CD4-positive, alpha-beta T cell treated with Interleukin-10 for 1 hour (primary cell): ENCODE data around the gene LRTM2.

Source experiments
- DNase-seq: peaks from one replicate; pipeline ENCODE4 v3.0.0-alpha.2; 2020

The LRTM2 gene

DNA sequence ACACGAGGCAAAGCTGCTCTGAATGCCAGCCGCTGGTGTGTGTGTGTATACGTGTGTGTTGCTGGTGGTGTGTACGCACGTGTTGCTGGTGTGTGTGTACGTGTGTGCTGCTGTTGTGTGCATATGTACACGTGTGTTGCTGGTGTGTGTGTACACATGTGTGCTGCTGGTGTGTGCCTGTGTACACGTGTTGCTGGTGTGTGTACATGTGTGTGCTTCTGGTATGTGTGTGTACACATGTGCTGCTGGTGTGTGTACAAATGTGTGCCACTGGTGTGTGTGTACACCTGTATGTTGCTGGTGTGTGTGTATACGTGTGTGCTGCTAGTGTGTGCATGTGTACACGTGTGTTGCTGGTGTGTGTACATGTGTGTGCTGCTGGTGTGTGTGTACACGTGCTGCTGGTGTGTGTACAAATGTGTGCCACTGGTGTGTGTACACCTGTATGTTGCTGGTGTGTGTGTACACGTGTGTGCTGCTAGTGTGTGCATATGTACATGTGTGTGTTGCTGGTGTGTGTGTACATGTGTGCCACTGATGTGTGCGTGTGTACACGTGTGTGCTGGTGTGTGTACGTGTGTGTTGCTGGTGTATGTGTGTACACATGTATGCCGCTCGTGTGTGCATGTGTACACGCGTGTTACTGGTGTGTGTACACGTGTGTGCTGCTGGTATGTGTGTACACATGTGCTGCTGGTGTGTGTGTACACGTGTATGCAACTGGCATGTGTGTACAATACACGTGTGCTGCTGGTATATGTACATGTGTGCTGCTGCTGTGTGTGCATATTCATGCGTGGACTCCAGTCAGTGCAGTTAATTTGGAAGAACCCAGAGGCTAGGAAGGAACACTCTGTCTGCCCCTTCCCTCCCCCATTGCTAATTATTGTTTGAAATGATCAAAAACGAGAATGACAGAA lies 50.9 kb downstream of the LRTM2 start:
- DNase-seq: no peak

DNA sequence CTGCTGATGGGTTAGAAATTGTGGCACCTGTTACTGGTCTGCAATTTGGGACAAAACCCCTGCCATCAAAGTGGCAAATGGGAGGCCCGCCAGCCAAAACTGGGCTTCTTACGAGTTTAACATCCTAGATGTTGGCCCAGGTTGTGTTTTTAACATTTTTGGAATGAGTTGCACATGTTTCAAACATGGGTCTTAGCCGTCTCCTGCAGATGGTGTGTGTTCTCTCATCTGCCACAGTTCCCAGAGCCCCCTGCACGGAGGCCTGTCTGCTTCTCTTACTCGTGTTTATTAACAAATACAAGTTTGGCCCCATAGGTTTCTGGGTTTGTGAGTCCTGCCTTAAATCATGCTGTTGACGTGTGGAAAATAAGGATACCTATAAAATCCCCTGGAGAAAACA lies 51.6 kb downstream of the LRTM2 start:
- no peak for DNase-seq

DNA sequence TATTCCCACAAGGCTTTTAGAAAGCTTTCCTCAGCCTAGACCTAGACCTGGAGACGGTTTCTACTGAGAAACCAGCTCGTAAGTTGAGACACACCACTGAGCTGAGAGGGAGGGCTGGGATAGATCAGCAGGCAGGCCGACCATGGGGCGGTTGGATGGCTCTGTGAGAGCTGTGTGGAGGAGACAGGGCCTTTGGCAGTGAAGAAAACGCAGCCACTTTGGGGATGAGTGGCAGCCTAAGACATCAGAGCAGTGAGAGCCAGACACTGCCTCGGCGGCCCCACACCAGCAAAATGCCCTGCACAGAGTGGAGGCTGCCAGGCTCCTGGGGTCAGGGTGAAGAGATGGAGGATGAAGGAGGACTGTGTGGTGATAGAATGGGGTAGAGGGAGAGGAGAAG lies 52.1 kb downstream of the LRTM2 start:
- no peak for DNase-seq

DNA sequence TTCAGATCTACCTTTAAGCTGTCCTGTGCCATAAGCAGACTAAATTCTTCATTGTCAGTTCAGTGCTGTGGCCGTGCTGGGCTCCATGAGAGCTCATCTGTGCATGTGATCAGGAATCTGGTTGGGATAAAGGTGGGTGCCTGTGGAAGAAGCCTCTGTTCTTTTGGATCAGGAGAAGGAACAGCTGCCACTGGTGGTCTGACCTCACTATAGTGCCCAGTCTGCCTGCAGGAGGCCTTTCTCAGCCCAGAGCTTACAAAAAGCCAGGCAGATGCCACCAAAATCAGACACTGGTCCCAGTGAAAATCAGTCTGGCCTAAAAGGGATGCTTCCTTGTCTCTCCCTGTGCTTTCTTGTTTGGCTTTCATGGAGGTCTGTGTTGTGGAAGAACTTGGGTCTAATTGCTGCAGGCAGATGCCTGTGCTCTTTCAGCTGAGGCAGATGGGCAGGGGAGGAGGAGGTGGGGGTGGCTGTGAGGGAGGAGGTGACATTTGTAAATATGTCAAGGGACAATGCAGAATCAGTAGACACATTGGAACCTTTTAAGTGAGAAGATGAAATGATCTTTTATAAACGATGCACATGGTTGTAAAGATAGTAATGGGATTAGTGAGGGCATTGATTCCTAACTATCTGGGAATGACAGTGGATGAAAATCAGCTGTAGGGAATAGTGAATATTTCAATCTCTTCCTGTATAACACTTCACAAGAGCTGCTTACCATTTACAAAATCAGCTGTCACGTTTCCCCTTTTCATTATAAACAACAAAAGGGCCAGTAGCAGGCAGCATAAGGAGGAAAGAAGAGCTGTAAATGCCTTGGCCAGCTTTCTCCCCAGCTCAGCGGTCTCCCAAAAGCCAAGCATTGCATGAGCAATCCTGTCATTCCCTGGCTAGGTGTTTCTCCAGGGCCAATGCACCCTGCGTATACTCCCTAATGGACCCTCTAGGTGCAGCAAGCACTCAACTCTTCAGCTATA lies 53.5 kb downstream of the LRTM2 start:
- no peak for DNase-seq

DNA sequence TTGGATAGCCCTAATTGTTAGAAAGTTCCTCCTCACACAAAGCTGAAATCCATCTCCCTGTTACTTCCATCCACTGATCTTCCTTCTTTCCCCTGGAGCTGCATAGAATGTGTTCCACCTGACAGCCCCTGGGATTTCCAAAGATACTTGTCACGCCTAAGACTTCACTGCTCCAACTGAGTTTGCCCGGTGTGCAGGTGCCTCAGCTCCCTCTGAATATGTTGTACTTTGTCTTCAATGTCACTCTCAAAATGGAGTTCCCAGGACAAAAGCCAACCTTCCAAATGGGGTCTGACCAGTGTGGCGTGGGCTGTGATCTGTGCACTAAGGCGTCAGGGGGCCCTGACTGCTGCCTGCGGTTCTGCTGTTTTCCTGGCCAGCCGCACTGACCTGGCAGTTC lies 55.2 kb downstream of the LRTM2 start:
- DNase-seq: no peak

DNA sequence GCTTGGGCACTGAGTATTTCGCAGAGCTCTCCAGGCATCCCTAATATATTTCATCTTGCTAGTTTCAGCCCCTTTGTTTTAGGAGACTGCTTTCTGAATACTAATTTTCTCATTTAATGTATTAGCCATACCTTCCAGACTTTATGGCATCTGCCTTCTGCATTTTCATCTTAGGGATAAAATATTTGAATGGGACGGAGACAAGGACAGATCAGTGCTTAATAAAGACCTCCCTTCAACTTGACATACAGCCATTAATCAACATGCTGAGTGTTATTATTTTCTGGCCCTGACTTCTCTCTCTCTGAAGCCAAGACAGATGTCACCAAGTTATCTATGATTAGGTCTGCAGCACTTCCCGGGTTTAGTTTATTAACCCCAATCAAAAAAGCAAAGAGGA lies 55.7 kb downstream of the LRTM2 start:
- DNase-seq: no peak

DNA sequence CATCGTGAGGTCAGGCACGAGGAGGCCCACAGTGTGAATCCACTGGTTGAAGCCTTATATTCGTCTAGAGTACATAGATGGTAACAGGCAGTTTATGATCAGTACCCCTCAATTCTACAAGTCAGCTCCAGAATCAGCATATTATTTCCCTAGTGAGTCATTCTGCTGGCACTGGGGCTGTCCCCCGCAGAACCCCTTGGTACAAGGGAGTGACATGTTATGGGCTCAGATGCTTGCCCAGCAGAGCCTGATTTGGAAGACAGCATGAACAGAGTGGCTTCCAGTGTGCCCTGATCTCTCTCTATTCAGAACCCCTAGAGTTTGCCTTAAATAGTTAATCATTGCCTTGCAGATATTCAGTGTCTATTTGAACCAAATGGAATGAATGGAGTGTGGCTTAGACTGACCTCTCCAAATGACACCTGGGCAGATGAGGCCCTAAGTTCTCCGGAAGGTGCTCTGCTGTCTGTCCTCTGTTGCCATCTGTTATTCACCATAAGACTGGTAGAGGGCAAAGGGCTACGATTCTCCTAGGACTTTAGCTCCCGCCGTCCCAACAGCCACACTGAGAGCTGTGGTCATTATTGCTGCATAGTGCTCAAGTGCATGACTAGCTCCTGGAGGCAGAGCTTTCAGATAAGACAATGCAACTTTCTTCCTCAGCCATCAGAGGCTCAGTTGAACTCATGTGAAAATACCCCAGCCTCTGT lies 57.0 kb downstream of the LRTM2 start:
- no peak for DNase-seq

DNA sequence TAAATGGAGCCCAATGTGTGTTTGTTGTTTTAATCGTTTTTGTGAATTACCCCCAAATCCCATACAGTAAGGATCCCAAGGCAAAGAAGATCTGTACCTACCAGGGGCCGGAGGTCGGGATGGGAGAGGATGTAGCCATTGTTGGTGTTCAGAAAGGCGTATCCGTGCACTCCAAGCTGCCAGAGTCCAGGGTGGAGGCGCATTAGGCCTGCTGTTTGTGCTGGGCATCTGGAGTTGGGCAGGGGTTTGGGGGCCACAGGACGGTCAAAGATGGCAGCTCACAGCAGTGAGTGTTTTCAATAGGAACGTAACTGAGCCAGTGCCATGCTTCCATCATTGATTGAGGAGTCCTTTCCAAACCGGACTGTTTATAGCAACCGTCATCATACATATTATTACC lies 57.8 kb downstream of the LRTM2 start:
- DNase-seq: no peak

DNA sequence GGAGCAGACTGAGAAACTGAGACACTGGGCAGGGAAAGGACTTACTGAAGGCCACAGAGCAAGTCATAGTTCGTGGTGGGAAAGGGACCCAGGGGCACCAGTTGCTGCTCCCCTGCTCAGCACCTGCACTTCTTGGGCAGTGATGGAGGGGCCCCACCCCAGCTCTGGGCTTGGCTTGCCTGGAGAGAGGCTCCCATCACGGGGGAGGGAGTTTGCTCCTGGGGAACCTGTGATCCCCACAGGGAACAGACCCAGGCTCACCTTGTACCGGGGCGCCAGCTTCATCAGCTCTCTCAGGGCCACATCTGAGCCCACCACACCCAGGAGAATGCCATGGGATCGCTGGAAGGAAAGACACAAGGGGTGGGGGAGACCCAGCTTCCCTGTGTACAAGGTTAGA lies 58.3 kb downstream of the LRTM2 start:
- DNase-seq: no peak

DNA sequence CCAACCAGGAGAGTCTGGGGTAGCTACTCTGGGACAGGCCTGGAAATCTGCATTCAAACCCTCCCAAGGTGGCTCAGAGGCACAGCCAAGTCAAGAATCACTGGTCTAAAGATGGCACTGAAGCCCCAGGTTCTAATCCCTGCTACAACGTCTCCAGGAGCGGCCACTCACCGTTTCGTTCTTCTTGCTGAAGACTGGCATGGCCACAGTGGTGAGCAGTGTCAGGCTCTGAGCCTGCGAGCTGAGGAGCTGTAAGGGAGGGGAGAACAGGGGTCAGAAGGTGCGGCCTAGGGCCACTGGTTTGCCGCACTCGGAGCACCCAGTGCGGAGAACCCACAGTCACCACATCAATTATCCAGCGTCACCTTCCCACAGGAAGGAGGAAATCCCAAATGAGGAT lies 59.3 kb downstream of the LRTM2 start:
- no peak for DNase-seq

DNA sequence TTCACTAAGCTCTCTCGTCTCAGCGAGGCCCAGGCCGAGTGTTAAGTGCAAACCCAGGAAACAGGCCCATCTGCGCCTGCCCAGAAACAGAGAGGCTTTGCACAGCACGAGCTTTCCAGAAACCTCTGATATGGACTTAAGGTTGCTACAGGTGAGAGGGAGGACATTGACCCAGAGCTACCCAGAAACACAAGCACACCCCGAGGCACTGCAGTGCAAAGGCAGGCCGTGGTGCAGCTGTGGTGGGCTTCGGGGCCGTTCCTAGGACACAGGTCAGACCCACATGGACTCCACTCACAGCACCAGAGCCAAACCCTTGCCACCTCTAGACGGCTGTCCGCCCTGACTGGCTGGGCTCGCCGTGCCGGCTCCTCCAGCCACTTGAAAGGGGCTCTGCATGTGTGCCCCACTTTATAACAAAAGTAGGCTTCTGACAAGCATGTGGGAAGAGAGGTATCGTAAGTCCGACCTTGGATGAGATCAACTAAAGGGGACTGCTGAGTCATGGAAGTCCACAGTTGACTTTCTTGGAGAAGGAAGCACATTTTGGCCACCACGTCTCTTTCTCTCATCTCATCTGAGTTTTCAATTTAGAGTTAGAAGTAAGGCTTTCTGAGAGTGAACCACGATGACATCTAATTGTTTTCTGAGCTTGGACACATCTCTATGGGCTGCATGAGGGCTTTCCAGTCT lies 59.9 kb downstream of the LRTM2 start:
- DNase-seq: no peak

DNA sequence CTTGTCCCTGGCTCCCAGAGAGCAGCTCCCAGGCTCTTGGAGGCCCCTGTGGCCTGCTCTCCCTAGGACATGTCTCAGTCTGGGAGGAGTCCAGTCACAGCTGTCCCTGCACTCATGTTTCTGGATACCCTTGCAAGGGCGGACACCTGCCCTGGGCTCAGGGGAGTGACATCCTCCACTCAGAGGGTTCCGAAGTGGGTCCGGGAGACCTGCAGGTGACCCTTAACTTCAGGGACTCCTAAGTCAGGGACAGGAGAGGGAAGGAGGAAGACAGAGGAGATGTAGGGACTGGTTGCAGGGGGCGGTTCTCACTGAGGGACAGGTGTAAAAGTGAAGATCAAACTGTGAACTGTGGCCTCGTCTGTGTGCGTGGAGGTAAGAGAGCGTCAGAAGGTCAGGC lies 60.5 kb downstream of the LRTM2 start:
- no peak for DNase-seq

DNA sequence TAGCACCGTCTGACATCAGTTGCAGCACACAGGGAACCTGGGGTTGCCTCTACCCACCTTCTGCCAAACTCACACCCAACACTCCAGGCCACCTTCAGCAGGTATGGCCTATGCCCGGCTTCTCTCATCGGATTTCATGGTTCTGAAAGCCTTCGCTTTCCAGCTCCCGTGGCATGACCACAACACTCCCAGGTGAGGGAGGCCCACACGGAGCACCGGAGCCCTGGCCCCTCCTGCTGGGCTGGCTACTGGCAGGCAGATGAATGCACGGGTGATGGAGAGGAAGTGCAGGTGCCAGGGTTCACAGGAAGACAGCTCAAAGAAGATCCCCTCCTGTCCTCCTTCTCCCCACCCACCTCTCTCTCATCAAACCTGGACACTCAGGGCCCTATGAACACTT lies 60.9 kb downstream of the LRTM2 start:
- DNase-seq: no peak

DNA sequence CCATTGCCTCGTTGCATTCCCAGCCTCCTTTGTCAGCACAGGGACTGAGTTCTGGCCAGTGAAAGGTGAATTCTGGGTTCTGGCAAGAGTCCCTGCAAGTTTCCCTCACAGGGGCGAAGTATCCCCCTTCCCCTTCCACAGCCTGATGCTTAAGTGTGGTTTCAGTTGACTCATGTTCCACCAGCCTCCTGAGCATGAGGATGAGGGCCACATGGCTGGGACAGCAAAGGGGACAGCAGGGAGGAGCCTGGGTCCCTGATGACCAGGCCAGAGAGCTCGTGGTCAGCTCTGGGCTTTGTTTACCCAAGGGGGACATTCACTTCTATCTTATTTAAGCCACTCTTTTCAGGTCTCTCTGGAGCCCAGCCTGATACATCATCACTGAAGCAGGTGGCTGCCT lies 61.6 kb downstream of the LRTM2 start:
- DNase-seq: no peak

DNA sequence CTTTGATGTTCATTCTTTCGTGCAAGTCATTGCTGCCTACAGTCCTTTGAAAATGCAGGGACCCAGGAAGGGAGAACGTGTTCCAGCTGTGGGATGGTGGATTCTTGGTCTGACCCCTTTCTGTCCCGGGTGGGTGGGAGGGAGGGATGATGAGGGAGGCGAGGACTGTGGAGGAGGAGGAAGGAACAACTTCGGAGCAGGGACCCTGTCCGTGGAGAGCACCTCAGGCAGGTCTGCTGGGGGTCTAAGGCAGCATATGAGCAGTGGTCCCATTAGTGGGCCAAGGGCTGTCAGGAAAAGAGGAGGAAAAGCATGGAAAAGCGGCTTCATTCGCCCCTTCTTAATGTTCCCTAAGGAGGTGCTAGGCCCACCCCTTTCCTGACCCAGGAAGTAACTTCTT lies 62.0 kb downstream of the LRTM2 start:
- no peak for DNase-seq

DNA sequence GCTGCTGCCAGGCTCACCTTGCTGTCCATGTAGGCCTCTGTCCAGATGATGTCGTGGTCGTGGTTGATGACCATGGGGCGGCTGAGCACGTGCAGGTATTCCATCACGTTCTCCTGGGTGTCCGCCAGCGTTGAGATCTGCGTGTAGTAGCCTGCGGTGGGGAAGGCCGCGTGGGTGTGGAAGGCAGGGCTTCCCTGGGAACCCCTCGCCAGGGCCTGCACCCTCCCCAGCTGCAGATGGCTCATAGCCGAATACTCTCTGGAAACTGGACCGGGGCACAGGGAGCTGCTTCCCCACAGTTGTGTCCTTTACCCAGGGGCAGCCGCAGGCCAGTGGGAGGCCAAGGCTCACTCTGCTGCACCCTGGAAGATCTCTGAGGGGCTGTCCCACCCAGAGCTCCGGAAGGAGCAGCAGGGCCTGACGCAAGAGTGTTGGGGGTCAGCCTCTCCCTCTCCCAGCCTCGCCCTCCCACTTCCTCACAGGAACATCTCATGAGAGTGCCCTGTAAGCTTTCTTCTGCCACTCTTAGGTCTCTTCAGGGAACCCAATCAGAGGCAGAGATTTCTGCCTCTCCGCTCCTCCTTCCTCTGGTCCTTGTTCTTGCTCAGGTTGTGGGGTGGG lies 62.6 kb downstream of the LRTM2 start:
- DNase-seq: no peak

DNA sequence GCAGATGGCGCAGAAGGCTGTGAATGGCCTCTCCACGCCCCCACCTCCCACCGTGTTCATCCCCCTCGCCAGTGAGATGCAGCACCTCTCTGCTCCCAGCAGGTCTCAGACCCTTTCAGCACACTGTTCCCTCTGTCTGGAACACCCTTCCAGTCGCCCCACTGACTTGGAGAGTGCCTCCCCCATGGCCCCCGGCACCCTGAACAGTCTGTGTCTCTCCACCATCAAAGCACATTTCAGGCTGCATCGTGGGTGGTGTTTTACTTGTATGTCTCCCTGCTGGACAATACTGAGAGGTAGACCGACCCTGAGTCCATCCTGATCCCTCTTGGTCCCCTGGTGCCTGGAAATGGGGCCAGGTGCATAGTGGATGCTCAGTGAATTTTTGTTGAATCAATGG lies 63.1 kb downstream of the LRTM2 start:
- DNase-seq: no peak

DNA sequence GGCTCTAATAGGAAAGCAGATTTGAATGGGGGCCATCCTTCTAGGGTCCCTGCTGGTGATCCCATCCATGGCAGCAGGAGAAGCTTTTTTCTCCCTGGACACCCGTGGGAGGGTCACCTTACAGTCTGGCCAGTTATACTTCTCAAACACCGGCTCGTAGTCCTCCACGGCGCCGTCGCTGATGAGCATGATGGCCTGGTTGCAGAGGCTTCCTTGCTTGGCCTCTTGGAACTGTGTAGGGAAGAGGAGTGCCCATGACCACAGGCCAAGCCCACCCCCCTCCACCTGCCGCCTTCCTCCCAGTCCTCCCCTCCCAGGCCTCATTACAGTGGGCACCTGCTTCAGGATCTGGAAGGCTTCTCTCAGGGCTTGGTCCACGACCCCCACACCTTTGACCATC lies 64.3 kb downstream of the LRTM2 start:
- no peak for DNase-seq

DNA sequence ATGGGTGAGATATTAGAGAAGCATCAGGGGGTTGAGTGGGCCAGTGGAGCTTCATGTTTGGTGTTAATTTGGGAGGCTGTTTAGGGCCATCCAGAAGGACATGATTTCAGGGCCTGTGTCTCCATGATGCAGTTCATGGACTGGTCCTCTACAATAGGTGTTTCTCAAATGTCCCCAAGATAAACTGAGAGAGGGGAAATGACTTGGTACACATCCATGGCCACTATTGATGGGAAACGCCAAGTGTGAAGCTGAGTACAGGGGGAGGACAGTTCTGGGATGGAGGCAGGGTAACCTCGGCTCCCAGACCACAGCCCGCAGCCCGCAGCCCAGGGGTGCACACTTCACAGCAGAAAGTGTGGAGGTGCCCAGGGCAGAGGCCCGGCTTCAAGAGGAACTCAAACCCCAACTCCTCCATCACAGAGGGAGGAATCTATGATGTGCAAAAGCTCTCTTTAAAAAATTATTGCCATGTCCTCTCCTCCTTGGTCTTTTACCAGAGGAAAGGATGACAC lies 64.8 kb downstream of the LRTM2 start:
- no peak for DNase-seq

DNA sequence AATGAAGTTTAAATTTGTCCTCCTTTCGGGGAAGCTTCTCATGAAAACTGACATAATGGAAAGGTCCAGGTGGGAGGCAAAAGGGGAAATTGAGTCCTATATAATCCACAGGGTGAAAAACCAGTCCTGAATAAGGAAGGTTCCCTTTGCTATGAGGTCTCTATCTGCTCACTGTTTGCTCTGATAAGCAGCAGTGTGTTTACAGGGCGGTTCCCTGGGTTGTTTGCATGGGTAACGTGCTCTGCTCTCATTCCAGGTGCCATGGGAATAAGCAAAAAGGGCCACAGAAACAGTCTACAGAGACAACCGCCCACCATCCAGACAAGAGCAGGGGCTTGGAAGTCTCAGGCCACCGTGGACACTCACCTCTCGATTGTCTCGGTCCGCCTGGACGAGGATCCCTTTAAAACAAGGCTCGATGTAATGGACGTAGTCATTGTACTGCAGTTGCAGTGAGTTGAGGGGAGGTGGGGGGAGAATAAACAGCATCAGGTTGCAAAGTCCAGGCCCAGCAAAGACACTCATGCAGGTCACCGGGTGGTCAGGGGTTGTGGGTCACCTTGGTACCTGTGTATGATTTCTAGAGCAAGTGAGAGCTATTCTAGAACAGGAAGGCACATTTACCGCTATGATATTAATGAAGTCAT lies 65.4 kb downstream of the LRTM2 start:
- no peak for DNase-seq
